GOT3 (cell line): ENCODE data around the gene FGGY.

Experiments
- DNase-seq: peaks from one replicate; lab custom pipeline; 2025; ENCODE audit warnings: mixed read lengths; lab: John Stamatoyannopoulos, UW

Gene FGGY

DNA sequence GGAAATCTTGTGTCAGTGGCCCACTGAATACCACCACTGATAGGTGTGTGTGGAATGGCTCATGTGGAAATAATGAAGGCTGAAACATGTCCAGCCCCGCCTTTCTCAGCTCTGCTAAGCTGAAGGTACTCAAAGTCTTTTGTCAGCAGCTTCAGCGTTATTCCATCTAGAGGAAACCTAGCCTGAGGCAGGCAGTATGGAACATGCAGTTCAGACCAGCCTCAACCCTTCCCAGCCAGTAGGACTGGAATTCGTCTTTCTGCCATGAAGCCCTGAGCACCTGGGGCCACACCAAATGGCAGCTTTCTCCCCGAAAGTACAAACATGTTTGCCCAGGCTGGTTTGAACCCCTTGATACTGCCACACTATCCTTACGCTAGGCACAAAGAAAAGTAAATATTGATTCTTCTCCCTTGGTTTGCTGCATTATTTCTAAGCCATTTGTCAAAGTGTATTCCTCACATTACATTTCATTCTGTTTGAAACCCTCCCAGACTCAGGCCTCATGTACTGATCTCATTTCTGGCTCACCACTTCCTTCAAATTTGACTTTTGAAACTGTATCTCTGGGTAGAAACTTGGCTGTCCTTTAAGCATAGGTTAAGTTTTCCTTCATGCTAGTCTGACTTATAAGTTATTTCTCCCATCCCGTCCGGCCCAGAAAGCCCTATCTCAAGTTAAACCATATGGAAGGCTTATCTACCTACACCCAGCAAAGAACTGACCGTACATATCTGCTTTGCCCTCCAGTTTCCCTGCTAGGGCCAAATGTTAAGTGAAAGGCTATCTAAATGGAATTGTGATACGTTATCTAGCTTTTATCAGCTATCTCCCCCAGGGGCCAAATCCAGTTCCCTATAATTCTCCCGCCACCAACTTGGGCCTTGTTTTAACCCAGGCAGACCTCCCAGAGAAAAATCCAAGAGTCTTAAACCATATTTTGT lies 472.2 kb downstream of the FGGY start:
- no peak for DNase-seq

DNA sequence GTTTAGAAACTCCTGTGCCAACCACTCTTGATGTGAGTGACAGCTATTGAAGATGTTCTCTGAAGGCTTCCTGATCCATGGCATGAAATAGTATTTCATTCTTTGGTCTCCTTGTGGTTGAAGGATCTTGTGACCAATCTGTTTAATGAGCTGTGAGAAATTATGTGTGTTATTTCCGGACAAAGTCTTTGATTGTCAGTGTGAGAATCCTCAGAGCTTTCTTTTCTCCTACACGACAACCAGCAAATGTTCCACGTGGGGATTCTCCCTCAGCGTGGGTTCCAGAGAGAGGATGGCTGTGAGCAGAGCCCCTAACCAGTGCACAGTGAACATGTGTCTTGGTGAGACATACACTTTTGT lies 472.8 kb downstream of the FGGY start:
- DNase-seq = no peak

DNA sequence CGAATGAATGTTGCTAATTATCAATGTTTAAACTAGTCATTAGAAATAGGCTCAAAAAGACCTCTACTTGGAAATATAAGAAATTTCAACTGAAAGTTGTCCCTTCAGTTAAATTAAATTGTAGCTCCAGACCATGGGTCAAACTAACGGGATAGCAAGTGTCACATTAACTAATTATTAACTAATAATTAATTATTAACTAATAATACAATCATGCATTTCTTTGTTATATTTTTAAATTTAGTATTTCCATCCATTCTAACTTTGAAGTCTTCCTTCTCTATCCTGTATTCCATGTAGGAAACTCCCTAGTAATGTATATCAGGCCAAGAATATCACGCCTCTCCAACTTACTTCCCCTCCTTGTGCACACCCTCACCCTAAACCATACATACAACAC lies 474.5 kb downstream of the FGGY start:
- DNase-seq = no peak

DNA sequence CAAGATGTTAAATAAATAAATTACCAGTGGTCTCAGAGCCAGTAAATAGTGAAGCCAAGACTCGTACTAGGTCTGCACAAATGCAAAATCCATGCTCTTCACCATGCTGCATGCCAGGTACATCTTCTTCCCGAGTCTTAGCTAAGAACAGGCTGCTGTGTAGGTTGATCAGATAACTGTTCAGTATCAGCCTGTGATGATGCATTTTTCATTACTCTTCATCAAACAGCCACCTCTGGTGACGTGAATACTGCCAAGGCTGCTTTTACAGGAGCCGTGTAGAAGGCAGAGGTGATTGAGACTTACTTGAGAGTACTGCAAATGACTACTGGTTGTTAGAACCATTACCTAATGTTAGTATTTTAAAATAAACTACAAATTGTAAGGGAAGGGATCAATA lies 478.6 kb downstream of the FGGY start:
- DNase-seq = no peak

DNA sequence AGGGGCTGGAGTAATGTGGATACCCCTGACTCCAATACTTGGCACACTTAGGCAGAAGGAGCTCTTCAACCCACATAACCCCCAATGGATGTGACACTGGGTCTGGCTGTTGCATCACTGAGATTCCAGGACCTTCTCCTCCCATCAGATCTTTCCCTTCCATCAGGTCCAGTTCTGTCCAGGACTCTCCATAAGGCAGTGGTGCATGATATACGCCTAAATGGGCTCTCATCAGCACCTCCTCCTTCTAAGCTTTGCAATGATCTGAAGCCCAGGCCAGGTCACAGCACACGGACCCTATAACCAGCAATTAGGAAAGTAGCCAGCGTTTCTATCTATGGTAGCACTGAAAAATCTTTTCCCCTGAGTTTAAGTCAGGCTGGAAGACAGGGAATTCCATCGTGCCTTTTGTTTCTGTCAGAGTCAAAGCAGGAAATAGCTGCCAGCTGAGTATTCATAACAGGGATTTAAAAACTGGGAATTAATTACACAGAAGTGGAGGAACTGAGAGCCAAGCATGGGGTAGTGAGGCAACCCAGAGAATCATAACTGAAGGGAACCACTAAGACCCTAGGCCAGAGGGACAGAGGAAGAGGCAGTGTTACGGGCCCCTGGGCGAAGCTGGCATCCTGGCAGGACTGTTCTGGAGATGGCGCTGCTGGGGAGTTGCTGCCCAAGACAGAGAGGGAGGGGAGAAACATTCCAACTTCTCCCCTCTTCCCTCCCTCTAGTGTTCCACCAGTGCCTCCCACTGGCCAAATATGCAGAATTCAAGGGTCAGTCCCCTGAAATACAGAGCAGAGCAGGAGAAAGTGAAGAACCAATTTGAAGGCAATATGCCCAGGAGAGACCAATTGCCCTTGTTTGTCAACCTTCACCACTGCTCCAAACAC lies 480.3 kb downstream of the FGGY start:
- DNase-seq = no peak

DNA sequence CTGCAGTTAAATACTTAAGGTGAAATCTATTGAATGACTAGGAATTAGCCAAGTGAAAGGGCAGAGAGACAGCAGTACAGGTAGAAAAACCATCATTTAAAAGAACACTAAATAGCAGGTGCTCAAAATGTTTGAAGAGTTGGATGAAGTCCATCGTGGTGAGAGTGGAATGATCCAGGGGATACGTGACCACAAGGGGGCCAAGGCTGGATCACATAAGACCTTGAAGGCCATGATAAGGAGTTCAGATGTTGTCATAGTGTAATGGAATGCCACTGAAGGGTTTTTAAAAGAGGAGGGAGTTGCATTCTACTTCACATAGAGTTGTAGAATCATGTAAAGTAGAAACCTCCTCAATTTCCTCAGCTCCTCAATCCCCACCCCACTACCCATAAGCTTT lies 483.1 kb downstream of the FGGY start:
- DNase-seq = no peak

DNA sequence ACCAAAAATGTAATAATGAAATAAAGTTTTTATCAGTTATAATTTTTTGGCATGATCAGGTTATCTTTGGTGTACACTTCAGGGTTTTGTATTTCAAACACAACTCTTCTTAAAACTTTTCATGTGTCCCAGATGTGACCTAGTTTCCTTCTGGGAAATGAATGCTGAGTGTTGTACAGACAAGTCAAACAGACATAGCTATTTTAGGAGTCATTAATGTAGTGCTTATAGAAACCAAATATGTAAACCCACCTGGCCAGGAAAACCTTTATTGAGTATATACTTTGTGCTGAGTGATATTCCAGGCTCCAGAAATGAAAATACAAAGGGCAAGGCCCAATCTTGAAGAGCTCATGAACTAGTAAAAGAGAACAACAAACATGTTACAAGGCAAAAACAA lies 491.9 kb downstream of the FGGY start:
- no peak for DNase-seq

DNA sequence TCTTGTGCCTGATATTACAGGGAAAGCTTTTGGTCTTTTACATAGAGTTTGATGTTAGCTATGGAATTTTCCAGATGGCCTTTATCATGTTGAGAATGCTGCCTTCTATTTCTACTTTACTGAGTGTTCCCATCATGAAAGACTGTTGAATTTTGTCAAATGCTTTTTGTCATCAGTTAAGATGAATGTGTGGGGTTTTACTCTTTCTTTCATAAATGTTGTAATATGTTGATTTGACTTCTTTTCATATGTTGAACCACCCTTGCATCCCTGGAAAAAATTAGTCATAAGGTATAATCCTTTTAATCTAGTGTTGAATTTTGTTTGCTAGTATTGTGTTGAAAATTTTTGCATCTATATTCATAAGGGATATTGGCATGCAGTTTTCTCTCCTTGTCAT lies 501.7 kb downstream of the FGGY start:
- no peak for DNase-seq

DNA sequence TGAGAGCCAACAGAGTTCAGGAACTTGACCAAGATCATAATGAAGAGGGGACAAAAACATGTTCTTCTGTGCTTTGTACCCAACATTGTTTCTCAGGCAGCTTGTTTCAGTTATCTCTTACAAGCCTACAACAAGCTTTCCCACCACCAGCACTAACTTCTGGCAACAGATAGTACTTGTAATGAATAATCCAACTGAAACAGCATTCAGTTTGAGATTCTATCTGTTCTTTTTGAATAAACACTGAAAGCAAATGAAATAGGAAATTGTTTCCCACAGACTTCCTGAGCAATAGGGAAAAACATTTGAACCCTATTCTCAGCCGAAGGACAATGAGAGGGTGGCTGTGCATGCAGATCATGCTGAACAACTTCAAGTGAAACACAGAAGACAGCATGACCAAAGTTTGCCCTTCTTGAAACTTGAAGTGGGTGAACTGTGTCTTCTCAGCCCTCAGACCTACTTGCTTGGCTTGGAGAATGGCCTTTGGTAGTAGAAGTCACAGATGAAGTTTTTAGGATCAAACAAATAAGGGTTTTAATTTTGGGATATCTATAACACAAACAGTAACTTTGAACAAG lies 506.7 kb downstream of the FGGY start:
- DNase-seq = no peak

DNA sequence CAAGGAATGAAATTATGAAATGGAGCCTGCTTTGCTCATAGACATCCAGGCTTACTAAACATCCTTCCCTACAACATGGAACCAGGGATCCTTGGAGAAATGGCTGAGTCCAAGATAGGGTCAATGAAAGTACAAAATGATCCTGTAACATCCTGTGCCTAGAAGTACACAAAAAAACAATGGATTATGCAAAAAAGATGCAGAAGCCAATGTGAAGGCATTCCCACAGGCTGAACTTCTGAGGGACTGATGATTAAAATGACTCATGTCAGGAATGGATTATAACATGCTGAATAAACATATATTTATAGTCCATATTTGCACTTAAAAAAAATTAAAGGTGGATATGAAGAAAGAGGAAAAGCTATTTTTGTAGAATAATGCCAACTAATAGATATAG lies 507.4 kb downstream of the FGGY start:
- DNase-seq = no peak

DNA sequence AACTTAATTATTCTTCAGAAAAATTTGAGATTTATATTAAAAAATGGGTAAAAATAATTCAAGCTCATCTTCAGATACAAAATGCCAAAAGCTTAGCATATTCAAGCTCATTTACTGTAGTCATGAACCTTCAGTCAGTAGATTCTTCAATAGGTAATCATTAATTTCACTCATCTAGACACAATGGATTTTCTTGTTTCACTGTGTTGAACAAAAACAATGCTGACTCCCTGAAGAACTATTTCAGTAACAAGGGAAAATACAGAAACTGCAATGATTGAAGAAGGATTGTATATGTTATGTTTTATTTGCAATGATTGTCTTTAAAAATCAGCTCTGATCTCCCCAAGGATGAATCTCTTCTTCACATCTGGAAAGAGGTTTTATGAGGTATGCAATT lies 508.7 kb downstream of the FGGY start:
- no peak for DNase-seq
